Measurements from ENCODE around the gene HOMER3. TPM values are rescaled to one million over a fixed set of nuclear protein-coding genes. Genes with fewer than 3 reads are reported as not detected.
A peak's percentile ranks its signal among the peaks of the same experiment; 100 is the strongest.

Gene HOMER3
- total and polyA plus RNA-seq, 2 of the 13 experiments (the other 11 are each of a cell fraction or from before 2014, with no cell fraction given): 21.3 to 27.3 TPM

GRCh38 chr19:18919086-18919899, 21.7 kb downstream of the HOMER3 start, which contains the start of the genes COPE and DDX49 (continued):
- peak; percentile 81 for TF ChIP-seq ZBTB40 (IDR thresholded peaks at IDR 0.05)
- peak; percentile 61; the same call in 1 of the 2 replicates for TF ChIP-seq ZBTB40 (CRISPR knock-in tag; IDR thresholded peaks at IDR 0.05)
- TF ChIP-seq ZSCAN30 (CRISPR knock-in tag; IDR thresholded peaks at IDR 0.05): no peak
- TF ChIP-seq ZNF296 (CRISPR knock-in tag; conservative IDR thresholded peaks at IDR 0.05): no peak
- no peak for TF ChIP-seq FLYWCH1 (CRISPR knock-in tag; IDR thresholded peaks at IDR 0.05)
- no peak; the same call in 1 of the 2 replicates for TF ChIP-seq SRY (CRISPR knock-in tag; IDR thresholded peaks at IDR 0.05)
- TF ChIP-seq MAFF (IDR thresholded peaks at IDR 0.05; ENCODE audit: low read depth, low read length): peak; percentile 13; the same call in 1 of the 2 replicates
- no peak for TF ChIP-seq ZNF441 (CRISPR knock-in tag; IDR thresholded peaks at IDR 0.05; ENCODE audit: borderline replicate concordance)
- peak; percentile 99 for TF ChIP-seq PHF20 (CRISPR knock-in tag; IDR thresholded peaks at IDR 0.05)
- peak; percentile 88; the same call in 1 of the 2 replicates for TF ChIP-seq ZNF788 (CRISPR knock-in tag; IDR thresholded peaks at IDR 0.05; ENCODE audit: borderline replicate concordance)
- TF ChIP-seq ZNF737 (CRISPR knock-in tag; IDR thresholded peaks at IDR 0.05; ENCODE audit: borderline replicate concordance): peak; percentile 85; the same call in 1 of the 2 replicates
- peak; percentile 93 for TF ChIP-seq HMGXB3 (CRISPR knock-in tag; IDR thresholded peaks at IDR 0.05; ENCODE audit: borderline replicate concordance)
- no peak; the same call in 1 of the 2 replicates for TF ChIP-seq IKZF5 (CRISPR knock-in tag; IDR thresholded peaks at IDR 0.05)
- no peak; the same call in none of the 2 replicates for TF ChIP-seq RXRB (CRISPR knock-in tag; IDR thresholded peaks at IDR 0.05; ENCODE audit: borderline replicate concordance)
